Limb (tissue), 2 donors: ENCODE measurements around the gene MYCN.

Experiments
- DNase-seq, 2 donors: peaks; one replicate each; pipeline ENCODE4 v3.0.0-alpha.2; 2016; ENCODE audit errors: extremely low spot score in 2 of 2

The MYCN gene

GRCh38 chr2:15930589-15931318 is 9.6 kb upstream of the MYCN start:
- DNase-seq, result no peak

GRCh38 chr2:15931319-15931890 is 8.9 kb upstream of the MYCN start:
- DNase-seq, result no peak

GRCh38 chr2:15931950-15932349 is 8.4 kb upstream of the MYCN start:
- no peak for DNase-seq

- no peak for DNase-seq
These were observed 7.8 kb upstream of the MYCN start for GRCh38 chr2:15932394-15933183.

GRCh38 chr2:15933184-15933845 is 7.0 kb upstream of the MYCN start:
- no peak for DNase-seq

GRCh38 chr2:15934291-15934945 is 5.9 kb upstream of the MYCN start:
- DNase-seq, result no peak

GRCh38 chr2:15935189-15935588 is 5.2 kb upstream of the MYCN start:
- DNase-seq, result no peak

- no peak for DNase-seq
These were observed 4.7 kb upstream of the MYCN start for GRCh38 chr2:15935675-15936074.

- DNase-seq, result no peak
These were observed 3.9 kb upstream of the MYCN start for GRCh38 chr2:15936277-15937104.

- DNase-seq, result no peak
These were observed 3.1 kb upstream of the MYCN start for GRCh38 chr2:15937105-15937881.

GRCh38 chr2:15937882-15938802 is 2.2 kb upstream of the MYCN start:
- DNase-seq, result no peak

GRCh38 chr2:15938803-15939555 is 1.4 kb upstream of the MYCN start:
- no peak for DNase-seq

- no peak for DNase-seq
These were observed 845 bp upstream of the MYCN start for GRCh38 chr2:15939556-15939853.

- peak; percentile 3 to 70 for DNase-seq
These were observed 521 bp downstream of the MYCN start for GRCh38 chr2:15940661-15941480.

GRCh38 chr2:15941481-15941850 is 1.1 kb downstream of the MYCN start:
- DNase-seq, result peak in 1 of 2 donors; percentile 20

- peak; percentile 19 to 73 for DNase-seq
These were observed 1.7 kb downstream of the MYCN start for GRCh38 chr2:15941871-15942710.
